Measurements from ENCODE around the gene ADISSP.

DNA sequence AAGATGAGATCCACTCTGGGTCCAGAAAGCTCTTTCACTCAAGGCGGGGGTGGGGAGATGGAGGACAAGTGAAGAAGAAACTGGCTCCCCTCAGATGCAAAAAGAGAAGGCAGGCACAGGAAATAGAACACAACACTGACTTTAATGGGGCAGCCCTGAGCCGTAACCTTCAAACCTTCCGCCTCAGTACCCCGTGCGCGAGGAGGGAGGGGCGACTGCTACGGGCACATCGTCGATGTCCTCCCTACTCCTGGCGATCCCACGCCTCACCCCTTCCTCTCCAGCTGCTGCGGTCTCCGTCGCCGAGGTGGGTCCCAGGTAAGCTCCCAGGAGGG lies 9.8 kb upstream of the ADISSP start:
- TF ChIP-seq CTCF (IDR thresholded peaks at IDR 0.05) (no peak), ZFX (IDR thresholded peaks at IDR 0.05; ENCODE audit: borderline replicate concordance) (no peak)
